Urothelium cell line (cell line): ENCODE measurements around the gene NEK7.

Experiments
- DNase-seq: peaks from one replicate; pipeline ENCODE4 v3.0.0; 2011; ENCODE audit warnings: low spot score, mixed read lengths
- FAIRE-seq: peaks from 2 replicates; lab custom pipeline; 2011; peaks lifted over from hg19 to GRCh38; lab: Jason Lieb, UNC

Gene NEK7

GRCh38 chr1:198141668-198142351, 15.0 kb upstream of the NEK7 start:
- no peak for DNase-seq

GRCh38 chr1:198143797-198144196, 13.0 kb upstream of the NEK7 start:
- FAIRE-seq, result no peak
- no peak for DNase-seq

More at GRCh38 chr1:198141668-198142351, 15.0 kb upstream of the NEK7 start:
- no peak for FAIRE-seq

GRCh38 chr1:198147216-198147615, 9.6 kb upstream of the NEK7 start:
- FAIRE-seq (no peak), DNase-seq (no peak)

- no peak for DNase-seq
- FAIRE-seq, result no peak
Observed at GRCh38 chr1:198150369-198150768, 6.4 kb upstream of the NEK7 start.

GRCh38 chr1:198151688-198152087, 5.1 kb upstream of the NEK7 start:
- FAIRE-seq (no peak), DNase-seq (no peak)

GRCh38 chr1:198153103-198153502, 3.7 kb upstream of the NEK7 start:
- no peak for DNase-seq
- FAIRE-seq, result no peak

GRCh38 chr1:198153804-198154203, 3.0 kb upstream of the NEK7 start:
- DNase-seq (no peak), FAIRE-seq (no peak)

GRCh38 chr1:198155253-198155652, 1.5 kb upstream of the NEK7 start:
- DNase-seq (peak; percentile 46), FAIRE-seq (no peak)

- FAIRE-seq, result no peak
- DNase-seq, result peak; percentile 59
Observed at GRCh38 chr1:198156111-198156744, 570 bp upstream of the NEK7 start.

GRCh38 chr1:198157241-198157846, 546 bp downstream of the NEK7 start:
- FAIRE-seq (no peak), DNase-seq (peak; percentile 84)

- DNase-seq (no peak), FAIRE-seq (no peak)
Observed at GRCh38 chr1:198157847-198158725, 1.3 kb downstream of the NEK7 start.

GRCh38 chr1:198158735-198159589, 2.2 kb downstream of the NEK7 start:
- DNase-seq (peak; percentile 94), FAIRE-seq (no peak)

GRCh38 chr1:198160222-198160621, 3.4 kb downstream of the NEK7 start:
- DNase-seq (no peak), FAIRE-seq (no peak)

GRCh38 chr1:198160946-198161614, 4.3 kb downstream of the NEK7 start:
- DNase-seq, result no peak
- no peak for FAIRE-seq

- FAIRE-seq, result no peak
- DNase-seq, result no peak
Observed at GRCh38 chr1:198161718-198162090, 4.9 kb downstream of the NEK7 start.

GRCh38 chr1:198162091-198162767, 5.4 kb downstream of the NEK7 start:
- no peak for DNase-seq
- FAIRE-seq, result no peak

- DNase-seq, result no peak
Observed at GRCh38 chr1:198165927-198166647, 9.3 kb downstream of the NEK7 start.

GRCh38 chr1:198166900-198167299, 10.1 kb downstream of the NEK7 start:
- FAIRE-seq (no peak), DNase-seq (no peak)

More at GRCh38 chr1:198165927-198166647, 9.3 kb downstream of the NEK7 start:
- no peak for FAIRE-seq
